ENCODE measurements around the gene LRMDA. TPM values are rescaled to one million over a fixed set of nuclear protein-coding genes. Genes with fewer than 3 reads are reported as not detected.

The LRMDA gene
- total RNA-seq, 2 experiments from 2014 or later: not detected

DNA sequence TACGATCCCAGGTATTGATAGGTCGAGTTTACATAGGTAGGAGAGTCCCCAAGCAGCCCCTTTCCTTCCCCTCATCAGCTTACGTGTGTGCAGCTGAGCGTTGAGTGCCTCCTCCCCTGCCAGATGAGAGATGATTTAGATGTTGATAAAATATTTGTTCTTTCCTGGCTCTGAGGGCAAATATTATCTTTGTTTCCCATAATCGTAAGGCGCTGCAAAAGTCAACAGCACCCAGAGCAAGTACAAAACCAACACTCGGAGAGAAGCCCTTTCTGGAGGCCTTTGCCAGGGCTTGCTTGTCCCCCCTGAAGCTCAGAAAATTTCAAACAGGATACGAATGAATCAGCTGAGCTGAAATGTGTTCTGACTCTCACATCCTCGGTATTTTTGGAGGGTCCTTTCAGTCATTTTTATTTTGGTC lies 683.2 kb downstream of the LRMDA start:
- intact Hi-C loops (cut with micrococcal nuclease): no loop called here
- H3K27me3 Mint-ChIP-seq (ENCODE audit: low read depth): peaks cover 6% of the 10 kb centered on the region
- DNase-seq: no peak
- no peaks in the 10 kb centered on the region for H3K4me1 Mint-ChIP-seq (ENCODE audit: low read depth)
- H3K4me3 Mint-ChIP-seq: no peak overlapping the region
- H3K36me3 Mint-ChIP-seq (ENCODE audit: low read depth): no peaks in the 10 kb centered on the region
- no peaks in the 10 kb centered on the region for H3K9me3 Mint-ChIP-seq
- H3K27ac Mint-ChIP-seq: no peak overlapping the region
- CTCF ChIA-PET: no interaction called here

DNA sequence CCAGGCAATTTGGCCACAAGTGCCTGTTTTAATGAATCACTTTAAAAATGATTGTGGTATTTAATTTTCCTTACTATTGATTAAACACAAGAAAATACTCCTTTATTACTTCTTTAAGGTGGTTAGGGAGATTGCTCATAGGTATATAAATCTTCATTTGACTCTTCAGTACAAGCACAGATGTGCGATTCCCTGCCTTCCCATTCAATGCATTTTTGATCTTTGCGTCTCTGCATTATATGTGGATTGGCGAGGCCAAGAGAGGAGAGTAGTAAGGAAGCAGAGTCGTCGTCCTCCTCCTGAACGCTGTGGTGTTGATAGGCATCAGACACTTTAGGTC lies 683.7 kb downstream of the LRMDA start:
- H3K4me1 Mint-ChIP-seq (ENCODE audit: low read depth): no peaks in the 10 kb centered on the region
- H3K27ac Mint-ChIP-seq: no peak overlapping the region
- intact Hi-C loops (cut with micrococcal nuclease): no loop called here
- no peaks in the 10 kb centered on the region for H3K36me3 Mint-ChIP-seq (ENCODE audit: low read depth)
- no peaks in the 10 kb centered on the region for H3K9me3 Mint-ChIP-seq
- H3K4me3 Mint-ChIP-seq: no peak overlapping the region
- CTCF ChIA-PET: no interaction called here
- DNase-seq: no peak
- H3K27me3 Mint-ChIP-seq (ENCODE audit: low read depth): peaks cover 6% of the 10 kb centered on the region

DNA sequence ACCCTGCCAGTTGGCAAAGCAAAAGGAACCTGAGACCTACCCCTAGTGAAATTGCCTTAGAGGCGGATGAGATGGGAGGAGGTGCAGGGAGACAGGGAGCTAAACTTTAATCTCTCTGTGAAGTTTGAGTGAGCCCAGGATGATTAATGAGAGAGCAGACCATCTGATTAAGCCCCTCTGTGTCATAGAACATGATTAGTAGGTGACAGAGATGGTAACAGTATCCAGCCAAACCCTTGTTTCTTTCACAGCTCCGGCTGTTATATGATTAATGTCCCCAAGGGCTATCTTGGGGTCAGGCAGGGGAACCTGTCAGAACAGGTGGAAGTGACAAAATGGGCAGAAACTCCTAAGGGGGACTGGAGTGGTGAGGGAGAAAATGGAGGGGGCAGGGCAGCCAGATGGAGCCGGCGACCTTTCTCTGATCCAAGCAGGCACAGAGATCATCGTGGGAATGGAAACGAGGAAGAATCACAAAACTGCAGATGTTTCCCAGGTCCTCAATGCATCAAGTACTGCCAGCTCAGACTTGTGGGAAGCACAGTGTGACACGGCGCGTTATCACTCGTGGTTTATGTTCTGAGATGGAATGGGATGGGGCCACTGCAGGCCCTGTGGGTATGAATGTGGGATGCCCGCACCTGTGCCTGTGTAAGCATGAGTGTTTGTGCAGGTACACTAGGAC lies 684.2 kb downstream of the LRMDA start:
- CTCF ChIA-PET: no interaction called here
- Mint-ChIP-seq H3K27me3 (ENCODE audit: low read depth) (peaks cover 6% of the 10 kb centered on the region), H3K9me3 (no peaks in the 10 kb centered on the region), H3K4me3 (no peak overlapping the region), H3K4me1 (ENCODE audit: low read depth) (no peaks in the 10 kb centered on the region), H3K36me3 (ENCODE audit: low read depth) (no peaks in the 10 kb centered on the region), H3K27ac (no peak overlapping the region)
- intact Hi-C loops (cut with micrococcal nuclease): no loop called here
- DNase-seq: no peak

DNA sequence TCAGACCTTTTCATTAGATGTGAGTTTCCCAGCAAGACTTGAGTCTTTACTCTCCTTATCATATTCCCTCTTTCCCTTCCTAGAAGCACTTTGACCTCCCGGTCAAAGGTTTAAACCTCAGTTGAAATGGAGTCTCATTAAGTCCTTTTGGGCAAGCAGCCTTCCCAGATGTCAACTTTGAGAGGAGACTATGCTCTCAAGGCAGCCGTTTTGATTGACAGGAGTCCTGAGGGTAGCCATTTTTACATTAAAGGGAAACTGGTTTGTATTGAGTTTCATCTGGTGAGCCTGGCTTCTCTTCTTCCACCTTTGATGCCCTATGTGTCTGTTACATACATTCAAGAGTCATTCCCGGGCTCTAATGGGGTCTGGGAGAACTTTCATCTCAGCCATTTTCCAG lies 685.1 kb downstream of the LRMDA start:
- H3K4me3 Mint-ChIP-seq: no peak overlapping the region
- no peak overlapping the region for H3K27ac Mint-ChIP-seq
- no peaks in the 10 kb centered on the region for H3K4me1 Mint-ChIP-seq (ENCODE audit: low read depth)
- H3K36me3 Mint-ChIP-seq (ENCODE audit: low read depth): no peaks in the 10 kb centered on the region
- peaks cover 8% of the 10 kb centered on the region for H3K27me3 Mint-ChIP-seq (ENCODE audit: low read depth)
- H3K9me3 Mint-ChIP-seq: peaks cover 2% of the 10 kb centered on the region
- intact Hi-C loops (cut with micrococcal nuclease): no loop called here
- no peak for DNase-seq
- CTCF ChIA-PET: no interaction called here

DNA sequence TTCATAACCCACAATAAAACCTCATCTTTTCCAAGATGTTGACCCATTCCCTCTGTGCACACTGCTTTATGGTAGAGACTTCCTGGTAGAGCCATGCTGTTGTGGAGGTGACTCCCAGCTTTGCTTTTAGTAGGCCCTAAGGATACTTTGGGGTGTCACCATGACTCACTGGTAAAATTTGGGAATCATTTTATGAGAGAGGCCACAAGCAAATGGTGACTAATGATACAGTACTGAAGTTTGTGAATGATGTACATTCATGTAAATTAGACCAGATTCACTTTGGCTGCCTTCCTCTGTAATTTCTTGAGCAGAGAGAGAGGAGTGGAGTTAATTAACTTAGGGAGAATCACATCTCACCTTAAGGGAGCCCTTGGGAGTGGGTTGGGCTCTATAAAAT lies 686.5 kb downstream of the LRMDA start:
- Mint-ChIP-seq H3K4me1 (ENCODE audit: low read depth) (no peaks in the 10 kb centered on the region), H3K9me3 (peaks cover 2% of the 10 kb centered on the region), H3K4me3 (no peak overlapping the region), H3K27me3 (ENCODE audit: low read depth) (peaks cover 4% of the 10 kb centered on the region), H3K27ac (no peak overlapping the region), H3K36me3 (ENCODE audit: low read depth) (no peaks in the 10 kb centered on the region)
- CTCF ChIA-PET: no interaction called here
- DNase-seq: no peak
- intact Hi-C loops (cut with micrococcal nuclease): no loop called here

DNA sequence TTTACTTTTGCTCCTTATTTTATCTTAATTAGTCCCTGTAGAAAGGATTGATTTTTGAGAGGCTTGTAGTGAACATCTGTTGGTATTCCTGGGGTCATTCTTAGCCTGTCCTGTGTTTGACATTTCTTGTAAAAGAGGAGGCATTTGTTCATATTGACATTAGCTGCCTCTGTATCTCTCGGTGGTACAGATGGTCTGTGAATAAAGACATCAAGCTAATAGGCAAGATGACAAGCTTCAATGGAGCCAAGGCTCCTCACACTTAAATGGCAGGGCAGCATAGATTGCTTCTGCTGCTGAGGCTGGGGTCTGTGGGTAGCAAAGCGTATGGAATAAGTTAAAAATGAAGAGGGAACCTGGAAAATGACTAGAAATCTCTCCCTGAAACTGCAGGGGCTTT lies 687.6 kb downstream of the LRMDA start:
- intact Hi-C loops (cut with micrococcal nuclease): no loop called here
- Mint-ChIP-seq H3K36me3 (ENCODE audit: low read depth) (no peaks in the 10 kb centered on the region), H3K4me3 (no peak overlapping the region), H3K27me3 (ENCODE audit: low read depth) (peaks cover 4% of the 10 kb centered on the region), H3K4me1 (ENCODE audit: low read depth) (no peaks in the 10 kb centered on the region), H3K9me3 (peaks cover 2% of the 10 kb centered on the region), H3K27ac (no peak overlapping the region)
- DNase-seq: no peak
- CTCF ChIA-PET: no interaction called here

DNA sequence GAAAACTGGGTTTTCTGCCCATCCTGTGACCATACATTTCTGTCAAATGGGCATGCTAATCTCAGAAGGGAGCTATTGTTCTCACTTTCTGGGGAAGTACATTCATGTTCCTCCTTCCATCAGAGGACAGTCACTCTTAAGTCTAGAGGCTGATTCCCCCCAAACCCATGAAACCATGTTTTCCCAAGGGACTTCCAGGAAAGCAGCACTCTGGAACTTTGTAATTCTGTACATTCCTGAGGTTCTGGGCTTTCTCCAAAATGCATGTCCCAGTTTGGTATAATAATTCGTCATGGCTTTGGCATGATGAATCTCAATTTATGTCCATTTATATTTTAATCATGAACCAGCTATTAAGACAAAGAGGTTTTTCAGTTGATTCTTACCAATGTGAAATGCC lies 688.1 kb downstream of the LRMDA start:
- Mint-ChIP-seq H3K9me3 (peaks cover 2% of the 10 kb centered on the region), H3K36me3 (ENCODE audit: low read depth) (no peaks in the 10 kb centered on the region), H3K27me3 (ENCODE audit: low read depth) (peaks cover 4% of the 10 kb centered on the region), H3K4me1 (ENCODE audit: low read depth) (no peaks in the 10 kb centered on the region), H3K27ac (no peak overlapping the region), H3K4me3 (no peak overlapping the region)
- DNase-seq: no peak
- intact Hi-C loops (cut with micrococcal nuclease): no loop called here
- CTCF ChIA-PET: no interaction called here

DNA sequence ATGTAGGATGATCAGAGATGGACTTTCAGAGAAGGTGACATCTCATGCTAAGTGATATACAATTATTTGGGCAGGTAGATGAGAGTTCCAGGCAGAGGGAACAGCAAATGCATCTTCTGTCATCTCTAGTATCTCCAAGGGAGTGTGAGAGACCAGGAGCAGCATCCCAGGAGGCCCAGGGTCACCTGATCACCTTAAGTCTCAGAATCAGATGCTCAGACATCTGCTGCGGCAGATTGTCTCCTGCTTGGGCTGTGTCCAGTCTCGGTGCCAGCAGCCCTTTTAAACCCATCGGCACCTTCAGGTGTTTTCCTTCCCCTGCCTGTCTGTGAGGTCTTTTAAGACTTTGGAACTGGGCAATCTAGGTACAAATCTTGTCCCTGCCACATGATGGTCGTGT lies 690.6 kb downstream of the LRMDA start:
- Mint-ChIP-seq H3K27me3 (ENCODE audit: low read depth) (peaks cover 2% of the 10 kb centered on the region), H3K27ac (no peak overlapping the region), H3K4me3 (no peak overlapping the region), H3K36me3 (ENCODE audit: low read depth) (no peaks in the 10 kb centered on the region), H3K4me1 (ENCODE audit: low read depth) (no peaks in the 10 kb centered on the region), H3K9me3 (peaks cover 2% of the 10 kb centered on the region)
- DNase-seq: no peak
- CTCF ChIA-PET: no interaction called here
- intact Hi-C loops (cut with micrococcal nuclease): no loop called here

DNA sequence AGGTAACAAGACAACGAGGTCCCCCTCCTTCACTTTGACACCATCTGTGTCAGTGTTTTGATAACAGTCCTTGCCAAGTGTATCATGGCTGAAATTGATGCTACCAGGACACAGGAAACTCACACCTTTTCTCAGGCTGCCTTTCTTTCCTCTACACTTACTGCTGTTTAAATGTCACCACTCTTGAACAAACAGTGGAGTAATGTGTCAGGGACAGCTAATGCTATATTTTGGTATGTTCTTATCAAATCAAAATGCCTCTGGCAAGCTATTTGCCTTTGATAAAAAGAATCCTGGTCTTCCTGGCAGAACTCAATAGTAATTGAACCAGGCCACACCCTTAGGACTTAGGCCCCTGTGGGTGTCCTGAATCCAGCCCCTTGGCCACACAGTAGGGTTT lies 692.9 kb downstream of the LRMDA start:
- peaks cover 2% of the 10 kb centered on the region for H3K27me3 Mint-ChIP-seq (ENCODE audit: low read depth)
- intact Hi-C loops (cut with micrococcal nuclease): no loop called here
- H3K27ac Mint-ChIP-seq: no peak overlapping the region
- DNase-seq: no peak
- no peaks in the 10 kb centered on the region for H3K36me3 Mint-ChIP-seq (ENCODE audit: low read depth)
- CTCF ChIA-PET: no interaction called here
- peaks cover 5% of the 10 kb centered on the region for H3K9me3 Mint-ChIP-seq
- no peak overlapping the region for H3K4me3 Mint-ChIP-seq
- no peaks in the 10 kb centered on the region for H3K4me1 Mint-ChIP-seq (ENCODE audit: low read depth)

DNA sequence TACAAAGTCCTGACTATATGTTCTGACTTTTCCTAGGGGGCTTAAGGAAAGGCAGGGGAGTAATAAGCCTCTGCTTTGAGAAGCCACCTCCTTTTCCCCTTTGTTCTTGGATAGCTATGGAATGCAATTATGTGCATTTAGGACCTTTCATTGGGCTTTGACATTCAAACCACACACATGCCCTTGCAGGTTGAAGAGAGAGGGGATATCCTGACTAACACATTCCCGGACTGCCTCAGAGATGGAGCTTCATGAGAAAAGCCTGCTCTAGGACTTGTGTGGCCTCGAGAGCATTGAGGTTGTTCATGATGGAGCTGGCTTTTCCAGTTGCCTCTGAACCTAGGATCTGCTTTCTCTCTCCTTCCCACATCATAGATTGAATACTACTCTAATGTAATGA lies 694.5 kb downstream of the LRMDA start:
- Mint-ChIP-seq H3K4me1 (ENCODE audit: low read depth) (no peaks in the 10 kb centered on the region), H3K9me3 (peaks cover 5% of the 10 kb centered on the region), H3K27me3 (ENCODE audit: low read depth) (peaks cover 1% of the 10 kb centered on the region), H3K27ac (no peak overlapping the region), H3K4me3 (no peak overlapping the region), H3K36me3 (ENCODE audit: low read depth) (no peaks in the 10 kb centered on the region)
- intact Hi-C loops (cut with micrococcal nuclease): no loop called here
- CTCF ChIA-PET: no interaction called here
- DNase-seq: no peak

DNA sequence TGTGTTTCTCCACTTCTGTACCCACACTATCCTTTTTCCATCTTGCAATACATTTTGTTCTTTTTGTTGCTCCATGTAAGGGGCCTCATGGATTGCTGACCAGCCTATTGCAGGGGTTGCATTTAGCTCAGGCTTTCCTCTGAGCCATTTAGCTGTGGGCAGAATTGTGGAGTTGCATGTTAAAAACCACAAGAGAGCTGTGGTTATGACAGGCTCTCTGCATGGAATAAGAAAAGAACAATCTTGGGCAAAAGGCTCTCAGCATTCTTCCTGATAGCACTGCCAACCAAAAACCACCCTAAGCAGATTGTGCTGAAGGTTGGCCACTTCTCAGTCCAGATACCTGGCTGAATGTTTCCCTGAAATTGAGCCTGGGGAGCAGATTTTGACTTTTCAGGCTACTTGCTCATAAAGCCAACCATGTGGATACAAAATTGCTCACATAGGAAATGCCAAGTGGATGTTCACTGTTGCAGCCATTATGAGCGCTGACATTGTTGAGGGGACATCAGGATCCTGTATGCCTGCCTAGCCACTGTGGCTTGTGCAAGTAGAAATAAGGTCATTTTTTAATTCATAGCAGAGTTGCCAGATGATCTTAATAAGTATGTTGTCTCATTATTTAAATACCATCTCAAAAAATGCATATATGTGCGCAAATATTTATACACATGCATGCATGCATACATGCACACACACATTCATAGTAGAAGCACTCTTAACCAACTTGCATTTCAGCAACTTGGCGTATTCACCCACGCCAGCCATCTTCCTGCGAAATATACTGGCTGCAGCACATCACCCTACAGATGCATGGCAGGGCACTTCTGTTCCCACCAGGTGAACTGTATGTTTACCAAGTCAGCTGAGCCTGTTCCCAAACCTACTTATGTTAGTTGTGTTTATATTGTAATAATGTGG lies 695.4 kb downstream of the LRMDA start:
- Mint-ChIP-seq H3K9me3 (peaks cover 3% of the 10 kb centered on the region), H3K4me1 (ENCODE audit: low read depth) (no peaks in the 10 kb centered on the region), H3K36me3 (ENCODE audit: low read depth) (no peaks in the 10 kb centered on the region), H3K27me3 (ENCODE audit: low read depth) (no peaks in the 10 kb centered on the region), H3K4me3 (no peak overlapping the region), H3K27ac (no peak overlapping the region)
- intact Hi-C loops (cut with micrococcal nuclease): no loop called here
- DNase-seq: no peak
- CTCF ChIA-PET: no interaction called here

DNA sequence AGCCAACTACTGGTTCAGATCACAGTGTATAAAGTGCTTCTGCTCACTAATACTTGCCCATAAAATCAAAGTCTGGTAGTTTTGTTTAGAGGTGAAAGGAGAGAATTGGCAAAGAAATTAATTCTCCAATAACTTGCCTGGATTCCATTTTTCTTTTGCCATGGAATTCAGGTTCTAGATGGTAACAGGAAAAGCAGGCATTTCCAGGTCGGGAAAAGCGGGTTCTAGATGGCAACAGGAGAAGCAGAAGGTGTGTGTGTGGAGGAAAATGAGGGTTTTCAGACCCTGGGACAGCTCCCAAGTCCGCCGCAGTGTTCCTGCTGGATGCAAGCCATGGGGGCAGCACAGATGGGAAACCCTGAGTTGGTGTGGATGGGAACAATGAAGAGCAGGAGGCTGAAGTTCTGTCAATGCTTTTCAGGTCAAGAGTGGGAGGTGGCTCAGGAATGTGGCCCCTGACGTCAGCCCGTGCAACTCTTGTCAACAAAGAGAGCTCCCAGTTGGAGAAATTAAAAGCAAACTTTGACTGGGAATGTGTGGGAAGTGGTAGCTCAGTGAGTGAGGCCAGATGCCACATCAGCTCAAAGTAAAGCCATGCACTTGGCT lies 696.7 kb downstream of the LRMDA start:
- CTCF ChIA-PET: no interaction called here
- H3K27me3 Mint-ChIP-seq (ENCODE audit: low read depth): no peaks in the 10 kb centered on the region
- no peaks in the 10 kb centered on the region for H3K36me3 Mint-ChIP-seq (ENCODE audit: low read depth)
- H3K4me3 Mint-ChIP-seq: no peak overlapping the region
- peaks cover 3% of the 10 kb centered on the region for H3K9me3 Mint-ChIP-seq
- H3K27ac Mint-ChIP-seq: no peak overlapping the region
- intact Hi-C loops (cut with micrococcal nuclease): no loop called here
- DNase-seq: no peak
- no peaks in the 10 kb centered on the region for H3K4me1 Mint-ChIP-seq (ENCODE audit: low read depth)

DNA sequence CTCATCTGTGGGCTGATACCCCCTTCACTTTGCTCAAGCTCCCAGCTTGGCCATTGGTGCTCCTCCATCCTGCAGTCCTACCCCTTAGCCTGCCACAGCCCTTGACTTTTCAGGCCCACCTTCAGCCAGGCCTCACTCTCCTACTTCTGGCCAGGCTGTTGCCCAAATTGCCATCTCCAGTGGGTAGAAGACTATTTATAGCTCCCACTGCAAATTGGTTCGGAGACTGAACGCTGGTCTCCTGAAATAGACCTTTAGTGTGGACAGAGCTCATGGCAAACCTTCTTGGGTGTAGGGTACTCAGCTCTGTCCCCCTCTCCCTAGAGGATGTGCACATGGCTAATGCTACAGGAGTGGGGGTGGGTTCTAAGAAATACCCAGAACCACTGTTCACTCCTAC lies 697.8 kb downstream of the LRMDA start:
- Mint-ChIP-seq H3K9me3 (peaks cover 3% of the 10 kb centered on the region), H3K4me1 (ENCODE audit: low read depth) (no peaks in the 10 kb centered on the region), H3K36me3 (ENCODE audit: low read depth) (no peaks in the 10 kb centered on the region), H3K4me3 (no peak overlapping the region), H3K27me3 (ENCODE audit: low read depth) (no peaks in the 10 kb centered on the region), H3K27ac (no peak overlapping the region)
- DNase-seq: no peak
- intact Hi-C loops (cut with micrococcal nuclease): no loop called here
- CTCF ChIA-PET: no interaction called here

Measured in activated naive CD4-positive, alpha-beta T cell treated with anti-CD3 and anti-CD28 coated beads for 36 hours (primary cell).